Stimulated activated CD8-positive, alpha-beta memory T cell treated with anti-CD3 and anti-CD28 coated beads, Interleukin-2, amount 100 ng/mL, for 1 hour (primary cell): ENCODE results near the gene MPC1.

Experiments
- DNase-seq, 2 donors: peaks; one replicate each; pipeline ENCODE4 v3.0.0-alpha.2; 2020; ENCODE audit warnings: low read depth in 2 of 2

Gene MPC1

GRCh38 chr6:166317261-166318212 is 65.2 kb downstream of the MPC1 start:
- DNase-seq, result no peak

- DNase-seq, result no peak
These were observed 67.3 kb downstream of the MPC1 start for GRCh38 chr6:166315436-166315835.
